GM13977 (cell line): ENCODE data around the gene DDX56.

Experiments used
- DNase-seq: peaks from one replicate; pipeline ENCODE4 v3.0.0; 2012; ENCODE audit warnings: low spot score
- in situ Hi-C: fragments of 300-500 bp; cut with MboI; formaldehyde crosslinking; loops from one replicate; pipeline ENCODE4 v1.12.0; 2022; ENCODE audit warnings: low sequenced_read_pairs, low pct_unique_long_range_greater_than_20kb, mixed read lengths, inconsistent platforms; ENCODE audit not compliant: unreplicated experiment
- TF ChIP-seq, protein P1 (sequence below): IDR thresholded peaks from 2 replicates; pipeline ENCODE4 v1.5.1; 2012; ENCODE audit warnings: mild to moderate bottlenecking, control low read depth; ENCODE audit not compliant: insufficient read depth; ENCODE audit errors: extremely low read depth, missing control alignments

Gene DDX56

DNA sequence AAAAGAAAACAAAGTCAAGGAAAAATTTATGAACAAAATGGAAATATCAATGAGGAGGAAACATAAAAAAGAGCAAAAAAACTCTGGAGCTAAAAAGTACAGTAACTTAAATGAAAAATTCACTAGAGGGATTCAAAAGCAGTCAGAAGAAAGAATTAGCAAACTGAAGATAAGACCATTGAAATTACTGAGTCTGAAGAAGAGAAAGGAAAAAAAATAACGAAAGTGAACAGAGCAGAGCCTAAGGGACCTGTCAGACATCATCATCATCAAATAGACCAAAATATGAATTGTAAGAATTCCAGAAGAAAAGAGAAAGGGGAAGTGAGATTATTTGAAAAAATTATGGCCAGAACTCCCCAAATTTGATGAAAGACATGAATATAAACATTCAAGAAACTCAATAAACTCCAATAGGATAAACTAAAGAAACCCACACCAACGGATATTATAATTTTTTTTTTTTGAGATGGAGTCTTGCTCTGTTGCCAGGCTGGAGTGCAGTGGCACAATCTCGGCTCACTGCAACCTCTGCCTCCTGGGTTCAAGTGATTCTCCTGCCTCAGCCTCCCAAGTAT is 48.8 kb downstream of the DDX56 start:
- in situ Hi-C loops, result no loop called here
- TF ChIP-seq, protein P1, sequence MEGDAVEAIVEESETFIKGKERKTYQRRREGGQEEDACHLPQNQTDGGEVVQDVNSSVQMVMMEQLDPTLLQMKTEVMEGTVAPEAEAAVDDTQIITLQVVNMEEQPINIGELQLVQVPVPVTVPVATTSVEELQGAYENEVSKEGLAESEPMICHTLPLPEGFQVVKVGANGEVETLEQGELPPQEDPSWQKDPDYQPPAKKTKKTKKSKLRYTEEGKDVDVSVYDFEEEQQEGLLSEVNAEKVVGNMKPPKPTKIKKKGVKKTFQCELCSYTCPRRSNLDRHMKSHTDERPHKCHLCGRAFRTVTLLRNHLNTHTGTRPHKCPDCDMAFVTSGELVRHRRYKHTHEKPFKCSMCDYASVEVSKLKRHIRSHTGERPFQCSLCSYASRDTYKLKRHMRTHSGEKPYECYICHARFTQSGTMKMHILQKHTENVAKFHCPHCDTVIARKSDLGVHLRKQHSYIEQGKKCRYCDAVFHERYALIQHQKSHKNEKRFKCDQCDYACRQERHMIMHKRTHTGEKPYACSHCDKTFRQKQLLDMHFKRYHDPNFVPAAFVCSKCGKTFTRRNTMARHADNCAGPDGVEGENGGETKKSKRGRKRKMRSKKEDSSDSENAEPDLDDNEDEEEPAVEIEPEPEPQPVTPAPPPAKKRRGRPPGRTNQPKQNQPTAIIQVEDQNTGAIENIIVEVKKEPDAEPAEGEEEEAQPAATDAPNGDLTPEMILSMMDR, result no peak
- no peak for DNase-seq

DNA sequence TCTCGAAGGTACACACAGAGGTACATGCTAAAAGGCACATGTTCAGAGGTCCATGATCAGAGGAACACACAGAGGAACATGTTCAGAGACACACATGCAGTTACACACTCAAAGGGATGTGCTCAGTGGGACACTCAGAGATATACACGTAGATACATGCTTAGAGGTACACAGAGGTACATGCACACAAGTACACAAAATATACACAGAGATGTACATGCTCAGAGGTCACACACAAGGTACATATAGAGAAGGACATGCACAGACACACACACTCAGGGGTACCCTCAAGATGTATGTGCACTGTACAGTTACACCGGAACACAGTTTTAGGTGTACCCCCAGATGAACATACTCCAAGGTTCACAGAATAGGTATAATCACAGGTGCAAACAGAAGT is 51.4 kb downstream of the DDX56 start:
- in situ Hi-C loops, result no loop called here
- no peak for DNase-seq
- TF ChIP-seq, protein P1, result no peak

DNA sequence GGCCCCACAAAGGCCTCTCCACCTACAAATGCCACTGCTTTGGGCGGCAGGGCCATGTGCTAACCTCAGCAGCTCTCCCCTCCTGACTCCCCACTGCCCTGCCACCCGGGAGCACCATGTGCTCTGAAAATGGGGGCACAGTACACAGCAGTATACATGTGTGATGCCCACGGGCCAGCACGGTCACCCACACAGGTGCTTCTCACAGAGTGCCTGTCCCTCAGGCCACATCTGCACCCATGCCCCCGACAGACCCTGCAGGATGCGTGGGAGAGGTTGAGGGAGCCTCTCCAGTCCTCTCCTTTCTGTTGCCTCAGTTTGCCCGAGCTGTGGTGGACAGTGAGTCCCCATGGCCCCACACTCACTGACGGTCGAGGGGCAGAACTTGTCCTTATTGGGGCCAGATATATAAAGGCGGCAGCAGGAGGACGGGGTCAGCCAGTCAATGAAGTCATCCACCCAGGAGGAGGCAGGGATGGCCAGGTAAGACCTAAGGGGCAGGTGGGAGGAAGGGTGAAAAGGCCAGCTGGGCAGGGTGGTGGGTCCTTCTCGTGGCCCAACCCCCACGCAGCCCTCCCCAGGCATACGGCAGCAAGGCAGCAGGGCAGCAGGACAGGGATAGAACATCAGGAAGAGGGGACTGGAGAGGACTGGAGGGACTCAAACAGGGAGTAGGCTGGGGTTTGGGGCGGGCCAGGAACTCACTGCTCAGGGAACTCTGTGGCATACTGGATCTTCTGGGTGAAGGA is 52.2 kb downstream of the DDX56 start:
- DNase-seq, result no peak
- in situ Hi-C loops, result no loop called here
- TF ChIP-seq, protein P1, result no peak

DNA sequence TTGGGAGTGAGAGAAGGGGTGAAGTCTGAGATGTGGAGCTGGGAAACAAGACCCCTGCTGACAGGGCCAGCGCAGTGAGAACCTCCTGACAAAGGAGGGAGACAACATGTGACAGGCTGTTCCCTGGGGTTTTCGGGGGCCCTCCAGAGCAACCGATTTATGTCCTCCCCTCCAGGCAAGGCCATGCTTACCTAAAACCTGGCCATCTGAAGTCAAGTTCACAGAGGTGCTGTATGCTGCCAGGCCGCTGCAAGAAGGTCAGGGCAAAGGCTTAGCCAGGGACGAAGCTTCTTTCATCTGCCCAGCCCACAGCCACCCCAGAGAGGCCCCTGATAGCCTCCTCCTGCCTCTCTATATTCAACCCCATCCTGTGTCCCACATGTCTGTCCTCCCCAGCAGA is 53.1 kb downstream of the DDX56 start:
- DNase-seq, result no peak
- TF ChIP-seq, protein P1, result no peak
- in situ Hi-C loops, result no loop called here

DNA sequence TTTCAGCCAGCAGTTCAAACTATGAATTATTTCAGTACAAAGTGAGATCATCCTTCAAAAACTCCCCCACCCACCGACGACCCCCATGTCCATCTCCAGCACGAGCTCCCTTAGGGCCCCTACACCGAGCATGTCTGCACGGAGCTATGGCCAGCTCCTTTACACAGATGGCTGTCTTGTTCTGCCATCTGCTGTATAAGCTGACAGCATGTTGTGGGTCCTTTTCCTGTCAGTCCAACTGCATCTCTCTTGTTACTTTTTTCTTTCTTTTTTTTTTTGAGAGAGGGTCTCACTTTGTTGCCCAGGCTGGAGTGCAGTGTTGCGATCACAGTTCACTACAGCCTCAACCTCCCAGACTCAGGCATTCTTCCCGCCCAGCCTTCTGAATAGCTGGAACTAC is 54.2 kb downstream of the DDX56 start:
- in situ Hi-C loops, result no loop called here
- no peak for DNase-seq
- TF ChIP-seq, protein P1, result no peak

DNA sequence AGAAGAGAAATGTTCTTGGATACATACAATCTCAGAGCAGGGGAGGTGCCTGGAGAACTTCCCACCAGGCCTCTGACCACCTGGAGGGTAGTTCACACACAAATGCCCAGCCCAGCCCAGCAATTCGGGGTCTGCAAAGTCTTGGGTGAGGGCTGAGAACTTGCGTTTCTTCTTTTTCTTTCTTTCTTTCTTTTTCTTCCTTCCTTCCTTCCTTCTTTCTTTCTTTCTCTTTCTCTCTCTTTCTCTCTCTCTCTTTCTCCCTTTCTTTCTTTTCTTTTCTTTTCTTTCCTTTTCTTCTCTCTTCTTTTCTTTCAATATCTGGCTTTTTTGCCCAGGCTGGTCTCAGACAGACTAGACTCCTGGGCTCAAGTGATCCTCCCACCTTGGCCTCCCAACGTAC is 54.9 kb downstream of the DDX56 start:
- TF ChIP-seq, protein P1, result no peak
- DNase-seq, result no peak
- in situ Hi-C loops, result no loop called here
